PC-9 (cell line): Measurements from ENCODE around the gene ELP6.
"Not testable (repeated sequence)": the region's sequence is repeated elsewhere in the genome, so short reads cannot be mapped to it uniquely, and the experiment has no call there.

ENCODE experiments used
- CTCF ChIP-seq: fragments of 200-600 bp; sonication (generic); conservative IDR thresholded peaks from 2 replicates; pipeline ENCODE4 v1.6.1; 2017; ENCODE audit warnings: mixed run types, antibody characterized with exemption, mild to moderate bottlenecking, moderate library complexity
- EZH2 ChIP-seq: fragments of 200-600 bp; sonication (generic); IDR thresholded peaks from 2 replicates; pipeline ENCODE4 v1.8.0; 2017; ENCODE audit warnings: antibody characterized with exemption, low read depth

- TF ChIP-seq CTCF, EZH2: not testable (repeated sequence)
These were observed 45.2 kb downstream of the ELP6 start for GRCh38 chr3:47468315-47468714.
